Measurements from ENCODE around the gene RASSF1. TPM values are rescaled to one million over a fixed set of nuclear protein-coding genes. Genes with fewer than 3 reads are reported as not detected.

Gene RASSF1
- total RNA-seq, 5 donors from 2014 or later (not counting 1 experiment from before 2014, with no cell fraction given), result 73.2 to 153 (median 79.6) TPM

DNA sequence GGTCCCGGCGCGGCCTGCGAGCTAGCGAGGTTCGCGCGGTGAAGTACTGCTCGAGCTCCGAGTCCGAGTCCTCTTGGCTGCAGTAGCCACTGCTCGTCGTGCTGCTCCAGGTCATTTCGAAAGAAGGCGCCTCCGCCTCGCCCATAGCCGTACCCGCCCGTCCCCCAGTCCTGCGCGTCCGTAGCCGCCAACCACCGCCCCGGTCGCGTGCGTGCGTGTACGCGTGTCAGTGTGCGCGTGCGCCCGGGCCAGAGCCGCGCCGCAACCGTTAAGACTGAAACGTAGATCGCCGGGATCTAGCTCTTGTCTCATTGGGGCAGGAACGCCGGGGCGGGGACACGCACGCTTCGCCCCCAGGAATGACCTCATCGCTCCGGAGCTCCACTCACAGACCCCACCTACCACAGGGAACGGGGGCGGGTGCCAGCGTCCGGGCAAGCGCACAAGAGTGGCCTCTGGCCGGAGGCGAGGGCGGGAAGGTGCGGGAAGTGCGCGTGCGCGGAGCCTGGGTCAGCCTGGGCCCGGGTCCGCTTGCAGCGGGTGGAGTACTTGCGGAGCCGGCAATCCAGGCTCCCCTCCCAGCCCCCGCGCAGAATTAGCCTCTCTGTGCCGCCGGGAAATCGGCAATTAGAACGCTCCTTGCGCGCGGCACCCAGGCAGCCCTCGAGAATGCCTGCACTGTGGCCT is 3.3 kb downstream of the RASSF1 start:
- ChIA-PET POLR2A (interaction anchor here (0.6 to 2.9 kb wide), 7 partner anchors 10 to 1421 kb away, joined by 3 to 11 read pairs (median 4); partner anchors contain the start of genes GNAI2 (in 1 of the 2), HYAL3 (in 1 of the 2), MANF (in 1 of the 2) and NAA80 (in 1 of the 2)), CTCF (interaction anchor here (0.5 to 2.1 kb wide), 17 partner anchors 9 to 397 kb away, joined by 3 to 16 read pairs (median 4); partner anchors contain the start of genes CISH (in 1 of the 2), CYB561D2 (in 1 of the 2), GNAI2 (in 1 of the 2) and HYAL3 (in 1 of the 2))
- Histone ChIP-seq H3K27ac (ENCODE audit: low read length) (peak overlapping the region; percentile 97), H3K4me3 (ENCODE audit: control insufficient read depth in 1 of 2, extremely low read depth in 1 of 2, low read length in 1 of 2) (peak overlapping the region; percentile 68 to 84), H3K27me3 (replicated peaks in 1 of 2; ENCODE audit: control insufficient read depth in 2 of 2, extremely low read depth in 1 of 2, insufficient read depth in 2 of 2, low read length in 1 of 2) (no peaks in the 10 kb centered on the region), H3K9me3 (no peaks in the 10 kb centered on the region), H3K4me1 (ENCODE audit: control insufficient read depth in 1 of 2, extremely low read depth in 1 of 2, insufficient read depth in 2 of 2, low read length in 2 of 2) (peaks cover 32 to 95% of the 10 kb centered on the region in 2 experiments), H3K36me3 (ENCODE audit: control insufficient read depth in 2 of 2, extremely low read depth in 1 of 2, insufficient read depth in 1 of 2, low read length in 1 of 2) (peaks cover 0 to 16% of the 10 kb centered on the region in 2 donors)
- H3K4me3 Mint-ChIP-seq, result peak overlapping the region; percentile 86 to 90 (median 88)
- H3K27me3 Mint-ChIP-seq, result no peaks in the 10 kb centered on the region
- under 1% methylated on average over 77 of the region's 79 CpGs for WGBS (ENCODE audit: insufficient coverage)
- H3K36me3 Mint-ChIP-seq, result peaks cover under 1% of the 10 kb centered on the region
- H3K27ac Mint-ChIP-seq, result peak overlapping the region; percentile 93 to 95
- DNase-seq (peak; percentile 80 to 97 (median 90)), ATAC-seq (replicated peaks in 1 of 4) (peak; percentile 77 to 84 (median 80))
- H3K4me1 Mint-ChIP-seq, result peaks cover 63 to 71% (median 71%) of the 10 kb centered on the region in 3 donors
- H3K9me3 Mint-ChIP-seq, result no peaks in the 10 kb centered on the region

DNA sequence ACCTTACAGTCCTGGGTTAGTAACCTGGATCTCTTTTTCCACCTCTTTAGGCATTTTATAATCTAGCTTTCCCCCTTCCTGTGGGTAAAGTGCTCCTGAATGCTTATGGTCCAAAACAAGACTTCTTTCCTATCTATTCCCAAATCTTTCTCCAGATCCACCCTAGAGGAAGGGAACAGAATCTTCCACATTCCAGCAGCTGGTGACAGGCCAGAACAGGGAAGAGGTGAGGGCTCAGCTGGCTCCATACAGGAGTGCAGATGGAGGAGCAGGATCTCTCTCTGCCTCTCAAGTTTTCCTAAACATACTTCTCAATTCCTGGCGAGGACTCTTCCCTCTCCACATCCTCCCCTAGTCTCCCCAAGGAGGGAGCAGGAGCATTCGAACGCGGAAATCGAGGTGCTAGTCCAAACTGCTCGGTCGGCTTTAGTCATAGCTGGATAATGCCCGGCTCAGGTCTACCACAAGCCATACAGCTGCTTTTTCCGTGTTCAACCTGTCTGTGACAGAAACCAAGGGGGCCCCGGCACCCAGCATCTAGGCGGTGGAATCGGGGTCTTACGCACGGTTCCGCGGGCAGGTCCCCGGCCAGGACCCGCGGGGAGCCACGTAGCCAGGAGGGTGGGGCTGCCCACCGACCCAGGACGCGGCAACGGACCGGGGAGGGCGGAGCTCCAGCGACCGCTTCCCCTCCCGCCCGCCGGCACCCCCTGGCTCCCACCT is 4.0 kb downstream of the RASSF1 start:
- Mint-ChIP-seq H3K36me3 (peaks cover 5% of the 10 kb centered on the region), H3K27me3 (no peaks in the 10 kb centered on the region), H3K9me3 (no peaks in the 10 kb centered on the region), H3K27ac (peak overlapping the region; percentile 93 to 96), H3K4me3 (peak overlapping the region; percentile 86 to 90 (median 88)), H3K4me1 (peaks cover 63 to 72% (median 69%) of the 10 kb centered on the region in 3 donors)
- peak; percentile 41 to 44 (median 44) for ATAC-seq (replicated peaks in 1 of 4)
- 1% methylated on average over 31 of the region's 31 CpGs for WGBS (ENCODE audit: insufficient coverage)
- H3K27me3 ChIP-seq (replicated peaks in 1 of 2; ENCODE audit: control insufficient read depth in 2 of 2, extremely low read depth in 1 of 2, insufficient read depth in 2 of 2, low read length in 1 of 2), result no peaks in the 10 kb centered on the region
- peaks cover 32 to 95% of the 10 kb centered on the region in 2 experiments for H3K4me1 ChIP-seq (ENCODE audit: control insufficient read depth in 1 of 2, extremely low read depth in 1 of 2, insufficient read depth in 2 of 2, low read length in 2 of 2)
- no peaks in the 10 kb centered on the region for H3K9me3 ChIP-seq
- H3K4me3 ChIP-seq (ENCODE audit: control insufficient read depth in 1 of 2, extremely low read depth in 1 of 2, low read length in 1 of 2), result peak overlapping the region; percentile 68 to 84
- DNase-seq, result peak in 1 of 35 experiments; percentile 11
- CTCF ChIA-PET, result interaction anchor here in 1 of 2 donors (0.6 to 2.1 kb wide), 14 partner anchors 8 to 278 kb away, joined by 3 to 16 read pairs (median 4); partner anchors contain the start of genes CYB561D2, GNAI2, HYAL3 and NAA80
- peak overlapping the region; percentile 97 for H3K27ac ChIP-seq (ENCODE audit: low read length)
- POLR2A ChIA-PET, result interaction anchor here (0.6 to 2.9 kb wide), 8 partner anchors 9 to 1420 kb away, joined by 3 to 11 read pairs (median 4); partner anchors contain the start of genes GNAI2 (in 1 of the 2), HYAL3 (in 1 of the 2), MANF (in 1 of the 2) and NAA80 (in 1 of the 2)
- peaks cover 4 to 23% of the 10 kb centered on the region in 2 donors for H3K36me3 ChIP-seq (ENCODE audit: control insufficient read depth in 2 of 2, extremely low read depth in 1 of 2, insufficient read depth in 1 of 2, low read length in 1 of 2)

GRCh38 chr3:50334339-50335075 is 6.1 kb downstream of the RASSF1 start:
- POLR2A ChIA-PET, result interaction anchor here in 1 of 2 donors (0.7 kb wide), 1 partner anchor 19 kb away, joined by 3 read pairs; no protein-coding TSS in a partner anchor
- Mint-ChIP-seq H3K27me3 (no peaks in the 10 kb centered on the region), H3K36me3 (peaks cover 19% of the 10 kb centered on the region), H3K4me1 (peaks cover 52 to 58% (median 56%) of the 10 kb centered on the region in 3 donors), H3K9me3 (no peaks in the 10 kb centered on the region), H3K27ac (peak overlapping the region; percentile 83 to 91), H3K4me3 (peak overlapping the region in 2 of 3 donors; percentile 21 to 86)
- no peaks in the 10 kb centered on the region for H3K9me3 ChIP-seq
- DNase-seq (no peak), ATAC-seq (replicated peaks in 1 of 4) (no peak)
- no peaks in the 10 kb centered on the region for H3K27me3 ChIP-seq (replicated peaks in 1 of 2; ENCODE audit: control insufficient read depth in 2 of 2, extremely low read depth in 1 of 2, insufficient read depth in 2 of 2, low read length in 1 of 2)
- peaks cover 20 to 75% of the 10 kb centered on the region in 2 experiments for H3K4me1 ChIP-seq (ENCODE audit: control insufficient read depth in 1 of 2, extremely low read depth in 1 of 2, insufficient read depth in 2 of 2, low read length in 2 of 2)
- H3K36me3 ChIP-seq (ENCODE audit: control insufficient read depth in 2 of 2, extremely low read depth in 1 of 2, insufficient read depth in 1 of 2, low read length in 1 of 2), result peaks cover 12 to 44% of the 10 kb centered on the region in 2 donors
- CTCF ChIA-PET, result interaction anchor here in 1 of 2 donors (0.6 kb wide), 1 partner anchor 10 kb away, joined by 3 read pairs; no protein-coding TSS in a partner anchor
- WGBS (ENCODE audit: insufficient coverage), result 80% methylated on average over 3 of the region's 5 CpGs
- no peak overlapping the region for H3K4me3 ChIP-seq (ENCODE audit: control insufficient read depth in 1 of 2, extremely low read depth in 1 of 2, low read length in 1 of 2)
- peak overlapping the region; percentile 54 for H3K27ac ChIP-seq (ENCODE audit: low read length)

GRCh38 chr3:50333744-50334328 is 6.8 kb downstream of the RASSF1 start:
- Mint-ChIP-seq H3K36me3 (peaks cover 19% of the 10 kb centered on the region), H3K9me3 (no peaks in the 10 kb centered on the region), H3K4me1 (peaks cover 45 to 51% (median 49%) of the 10 kb centered on the region in 3 donors), H3K4me3 (peak overlapping the region; percentile 25 to 86 (median 37)), H3K27me3 (no peaks in the 10 kb centered on the region), H3K27ac (peak overlapping the region; percentile 83 to 91)
- Histone ChIP-seq H3K9me3 (no peaks in the 10 kb centered on the region), H3K4me1 (ENCODE audit: control insufficient read depth in 1 of 2, extremely low read depth in 1 of 2, insufficient read depth in 2 of 2, low read length in 2 of 2) (peaks cover 17 to 68% of the 10 kb centered on the region in 2 experiments), H3K27me3 (replicated peaks in 1 of 2; ENCODE audit: control insufficient read depth in 2 of 2, extremely low read depth in 1 of 2, insufficient read depth in 2 of 2, low read length in 1 of 2) (no peaks in the 10 kb centered on the region), H3K36me3 (ENCODE audit: control insufficient read depth in 2 of 2, extremely low read depth in 1 of 2, insufficient read depth in 1 of 2, low read length in 1 of 2) (peaks cover 14 to 47% of the 10 kb centered on the region in 2 donors), H3K27ac (ENCODE audit: low read length) (peak overlapping the region; percentile 54), H3K4me3 (ENCODE audit: control insufficient read depth in 1 of 2, extremely low read depth in 1 of 2, low read length in 1 of 2) (no peak overlapping the region)
- POLR2A ChIA-PET, result no interaction called here
- CTCF ChIA-PET, result interaction anchor here in 1 of 2 donors (0.6 kb wide), 1 partner anchor 11 kb away, joined by 3 read pairs; no protein-coding TSS in a partner anchor
- no peak for ATAC-seq (replicated peaks in 1 of 4)
- 52% methylated on average over 7 of the region's 12 CpGs for WGBS (ENCODE audit: insufficient coverage)
- peak in 1 of 35 experiments; percentile 70 for DNase-seq

DNA sequence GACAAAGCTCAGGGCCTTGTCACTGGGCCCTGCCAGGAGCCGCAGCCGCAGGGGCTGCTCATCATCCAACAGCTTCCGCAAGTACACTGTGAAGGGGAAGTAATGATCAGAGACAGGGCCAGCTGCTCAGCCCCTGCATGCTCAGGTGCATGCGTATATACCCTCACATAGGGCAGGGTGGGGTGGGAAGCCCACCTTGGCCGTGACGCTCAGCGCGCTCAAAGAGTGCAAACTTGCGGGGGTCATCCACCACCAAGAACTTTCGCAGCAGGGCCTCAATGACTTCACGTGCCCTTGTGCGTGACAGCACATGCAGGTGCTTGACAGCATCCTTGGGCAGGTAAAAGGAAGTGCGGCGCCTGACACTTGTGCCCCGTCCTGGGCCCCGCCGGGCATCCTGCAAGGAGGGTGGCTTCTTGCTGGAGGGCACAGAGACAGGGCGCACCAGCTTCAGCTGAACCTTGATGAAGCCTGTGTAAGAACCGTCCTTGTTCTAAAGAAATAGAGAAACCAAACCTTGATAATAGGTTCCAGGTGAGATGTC is 9.2 kb downstream of the RASSF1 start:
- H3K9me3 ChIP-seq, result no peaks in the 10 kb centered on the region
- no peak overlapping the region for H3K4me3 ChIP-seq (ENCODE audit: control insufficient read depth in 1 of 2, extremely low read depth in 1 of 2, low read length in 1 of 2)
- Mint-ChIP-seq H3K27me3 (no peaks in the 10 kb centered on the region), H3K27ac (no peak overlapping the region), H3K4me3 (no peak overlapping the region), H3K4me1 (peaks cover 37 to 54% (median 49%) of the 10 kb centered on the region in 3 donors), H3K9me3 (no peaks in the 10 kb centered on the region), H3K36me3 (peaks cover 19% of the 10 kb centered on the region)
- ATAC-seq (replicated peaks in 1 of 4) (no peak), DNase-seq (no peak)
- peaks cover 14 to 47% of the 10 kb centered on the region in 2 donors for H3K36me3 ChIP-seq (ENCODE audit: control insufficient read depth in 2 of 2, extremely low read depth in 1 of 2, insufficient read depth in 1 of 2, low read length in 1 of 2)
- H3K27me3 ChIP-seq (replicated peaks in 1 of 2; ENCODE audit: control insufficient read depth in 2 of 2, extremely low read depth in 1 of 2, insufficient read depth in 2 of 2, low read length in 1 of 2), result no peaks in the 10 kb centered on the region
- no peak overlapping the region for H3K27ac ChIP-seq (ENCODE audit: low read length)
- CTCF ChIA-PET, result no interaction called here
- WGBS (ENCODE audit: insufficient coverage), result 98% methylated on average over 15 of the region's 19 CpGs
- peaks cover 16 to 68% of the 10 kb centered on the region in 2 experiments for H3K4me1 ChIP-seq (ENCODE audit: control insufficient read depth in 1 of 2, extremely low read depth in 1 of 2, insufficient read depth in 2 of 2, low read length in 2 of 2)
- POLR2A ChIA-PET, result no interaction called here
